NCI-H510A (cell line): ENCODE measurements around the gene GIT1.
"Not testable (repeated sequence)": the region's sequence is repeated elsewhere in the genome, so short reads cannot be mapped to it uniquely, and the experiment has no call there.

Experiments used
- DNase-seq: peaks from one replicate; lab custom pipeline; 2025; lab: John Stamatoyannopoulos, UW

The GIT1 gene

GRCh38 chr17:29568331-29569244, 20.9 kb downstream of the GIT1 start, which contains the start of gene TP53I13:
TSS of gene TP53I13 (plus strand) at chr17:29568701. CDS start at chr17:29568759, 58 bp downstream.
- peak; percentile 79 for DNase-seq

- DNase-seq, result peak; percentile 49
Observed at GRCh38 chr17:29567554-29568330, 21.7 kb downstream of the GIT1 start.

GRCh38 chr17:29567304-29567553, 22.2 kb downstream of the GIT1 start:
- DNase-seq, result no peak

- peak; percentile 53 for DNase-seq
Observed at GRCh38 chr17:29566473-29567303, 22.8 kb downstream of the GIT1 start, which contains the start of gene ABHD15. TSS of gene ABHD15 (minus strand) at chr17:29567037. CDS start at chr17:29566966, 71 bp downstream.

GRCh38 chr17:29565643-29566472, 23.6 kb downstream of the GIT1 start:
- DNase-seq, result peak; percentile 52

- DNase-seq, result no peak
Observed at GRCh38 chr17:29563816-29564215, 25.6 kb downstream of the GIT1 start.

GRCh38 chr17:29562615-29563014, 26.8 kb downstream of the GIT1 start:
- DNase-seq, result no peak

GRCh38 chr17:29561554-29562517, 27.6 kb downstream of the GIT1 start:
- no peak for DNase-seq

GRCh38 chr17:29560316-29560715, 29.1 kb downstream of the GIT1 start:
- no peak for DNase-seq

- DNase-seq, result no peak
Observed at GRCh38 chr17:29559640-29560039, 29.8 kb downstream of the GIT1 start.

GRCh38 chr17:29558139-29558538, 31.3 kb downstream of the GIT1 start:
- DNase-seq, result not testable (repeated sequence)

- no peak for DNase-seq
Observed at GRCh38 chr17:29557739-29558116, 31.7 kb downstream of the GIT1 start.

GRCh38 chr17:29557085-29557738, 32.2 kb downstream of the GIT1 start:
- no peak for DNase-seq

GRCh38 chr17:29555840-29556239, 33.6 kb downstream of the GIT1 start:
- no peak for DNase-seq

GRCh38 chr17:29549177-29549923, 40.1 kb downstream of the GIT1 start:
- no peak for DNase-seq

- no peak for DNase-seq
Observed at GRCh38 chr17:29546830-29547229, 42.6 kb downstream of the GIT1 start.

- no peak for DNase-seq
Observed at GRCh38 chr17:29546085-29546484, 43.4 kb downstream of the GIT1 start.

- no peak for DNase-seq
Observed at GRCh38 chr17:29544066-29544465, 45.4 kb downstream of the GIT1 start.

- DNase-seq, result no peak
Observed at GRCh38 chr17:29533976-29534375, 55.5 kb downstream of the GIT1 start.
